Measurements from ENCODE around the gene RNASE8.

Gene RNASE8

DNA sequence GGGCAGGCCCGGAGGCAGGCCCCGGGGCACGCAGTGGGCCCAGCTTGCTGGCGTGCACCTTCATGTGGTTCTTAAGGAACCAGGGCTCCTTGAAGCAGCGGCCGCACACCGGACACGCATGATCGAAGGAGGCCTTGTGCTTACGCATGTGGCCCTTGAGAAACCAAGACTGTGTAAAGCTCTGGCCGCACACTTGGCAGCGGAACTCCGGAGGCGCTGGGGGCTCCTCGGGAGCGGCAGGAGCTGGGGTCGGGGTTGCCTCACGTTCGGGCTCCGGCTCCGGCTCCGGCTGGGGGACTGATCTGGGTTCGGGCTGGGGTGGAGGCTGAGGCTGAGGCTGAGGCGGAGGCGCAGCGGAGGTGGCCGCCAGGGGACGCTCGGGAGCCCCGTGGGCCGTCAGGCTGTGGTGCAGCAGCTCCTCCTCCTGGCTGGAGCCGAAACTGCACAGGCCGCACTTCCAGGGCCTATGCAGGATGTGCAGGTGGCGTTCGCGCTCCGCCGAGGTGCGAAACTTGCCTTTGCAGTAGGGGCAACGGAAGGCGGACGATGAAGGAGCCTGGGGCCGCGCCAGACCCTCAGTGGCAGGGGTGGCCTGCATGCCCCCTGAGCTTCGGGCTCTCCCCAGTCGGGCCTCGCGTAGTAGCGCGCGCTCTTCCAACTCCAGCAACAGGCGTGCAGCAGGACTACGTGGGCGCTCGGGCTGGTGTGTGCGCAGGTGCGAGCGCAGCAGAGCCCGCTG is 34.8 kb downstream of the RNASE8 start:
- no peak overlapping the region for H3K27ac ChIP-seq
- H3K36me3 ChIP-seq (ENCODE audit: insufficient read depth), result no peaks in the 10 kb centered on the region

DNA sequence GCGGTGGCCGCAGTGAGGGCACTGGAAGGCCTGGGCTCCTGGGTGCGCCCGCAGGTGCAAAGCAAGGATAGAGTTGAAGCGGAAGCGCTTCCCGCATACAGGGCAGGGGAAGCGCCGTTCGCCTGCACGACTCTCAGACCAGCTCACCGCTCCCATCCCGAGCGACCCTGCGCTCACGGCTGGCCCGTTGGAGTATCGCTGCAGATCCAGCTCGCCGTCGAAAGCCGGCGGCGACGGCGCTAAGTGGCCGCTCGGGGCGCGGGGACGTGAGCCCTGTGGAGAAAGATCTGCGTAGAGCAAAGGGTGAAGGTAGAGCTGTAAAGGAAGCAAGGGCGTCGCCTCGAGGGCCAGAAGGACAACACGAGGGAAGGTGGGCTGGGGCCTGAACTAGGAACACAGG is 35.4 kb downstream of the RNASE8 start:
- H3K27ac ChIP-seq, result no peak overlapping the region
- no peak overlapping the region for H3K4me3 ChIP-seq (IDR thresholded peaks at IDR 0.05; ENCODE audit: insufficient read depth, low read depth, low read length)
- H3K4me1 ChIP-seq (ENCODE audit: low read depth, poor library complexity, severe bottlenecking), result no peaks in the 10 kb centered on the region
- H3K79me2 ChIP-seq (ENCODE audit: insufficient read depth, low read depth), result no peaks in the 10 kb centered on the region
- H4K20me1 ChIP-seq (ENCODE audit: insufficient read depth), result no peaks in the 10 kb centered on the region
- no peak overlapping the region for H3K4me2 ChIP-seq
- H3K36me3 ChIP-seq (ENCODE audit: insufficient read depth), result no peaks in the 10 kb centered on the region
- H2AFZ ChIP-seq (ENCODE audit: low read depth), result no peak overlapping the region
- no peak overlapping the region for H3K9ac ChIP-seq
- TF ChIP-seq, protein P1, sequence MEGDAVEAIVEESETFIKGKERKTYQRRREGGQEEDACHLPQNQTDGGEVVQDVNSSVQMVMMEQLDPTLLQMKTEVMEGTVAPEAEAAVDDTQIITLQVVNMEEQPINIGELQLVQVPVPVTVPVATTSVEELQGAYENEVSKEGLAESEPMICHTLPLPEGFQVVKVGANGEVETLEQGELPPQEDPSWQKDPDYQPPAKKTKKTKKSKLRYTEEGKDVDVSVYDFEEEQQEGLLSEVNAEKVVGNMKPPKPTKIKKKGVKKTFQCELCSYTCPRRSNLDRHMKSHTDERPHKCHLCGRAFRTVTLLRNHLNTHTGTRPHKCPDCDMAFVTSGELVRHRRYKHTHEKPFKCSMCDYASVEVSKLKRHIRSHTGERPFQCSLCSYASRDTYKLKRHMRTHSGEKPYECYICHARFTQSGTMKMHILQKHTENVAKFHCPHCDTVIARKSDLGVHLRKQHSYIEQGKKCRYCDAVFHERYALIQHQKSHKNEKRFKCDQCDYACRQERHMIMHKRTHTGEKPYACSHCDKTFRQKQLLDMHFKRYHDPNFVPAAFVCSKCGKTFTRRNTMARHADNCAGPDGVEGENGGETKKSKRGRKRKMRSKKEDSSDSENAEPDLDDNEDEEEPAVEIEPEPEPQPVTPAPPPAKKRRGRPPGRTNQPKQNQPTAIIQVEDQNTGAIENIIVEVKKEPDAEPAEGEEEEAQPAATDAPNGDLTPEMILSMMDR (conservative IDR thresholded peaks at IDR 0.05; ENCODE audit: low read depth, low read length), result no peak
- no peaks in the 10 kb centered on the region for H3K27me3 ChIP-seq (ENCODE audit: insufficient read depth, low read depth)

More for the DNA sequence above, 34.8 kb downstream of the RNASE8 start:
- no peaks in the 10 kb centered on the region for H3K79me2 ChIP-seq (ENCODE audit: insufficient read depth, low read depth)
- H4K20me1 ChIP-seq (ENCODE audit: insufficient read depth), result no peaks in the 10 kb centered on the region
- H3K9ac ChIP-seq, result no peak overlapping the region
- TF ChIP-seq, protein P1 (conservative IDR thresholded peaks at IDR 0.05; ENCODE audit: low read depth, low read length), result peak; percentile 89
- H2AFZ ChIP-seq (ENCODE audit: low read depth), result no peak overlapping the region
- H3K4me2 ChIP-seq, result no peak overlapping the region
- H3K4me1 ChIP-seq (ENCODE audit: low read depth, poor library complexity, severe bottlenecking), result no peaks in the 10 kb centered on the region
- no peak overlapping the region for H3K4me3 ChIP-seq (IDR thresholded peaks at IDR 0.05; ENCODE audit: insufficient read depth, low read depth, low read length)
- H3K27me3 ChIP-seq (ENCODE audit: insufficient read depth, low read depth), result no peaks in the 10 kb centered on the region

DNA sequence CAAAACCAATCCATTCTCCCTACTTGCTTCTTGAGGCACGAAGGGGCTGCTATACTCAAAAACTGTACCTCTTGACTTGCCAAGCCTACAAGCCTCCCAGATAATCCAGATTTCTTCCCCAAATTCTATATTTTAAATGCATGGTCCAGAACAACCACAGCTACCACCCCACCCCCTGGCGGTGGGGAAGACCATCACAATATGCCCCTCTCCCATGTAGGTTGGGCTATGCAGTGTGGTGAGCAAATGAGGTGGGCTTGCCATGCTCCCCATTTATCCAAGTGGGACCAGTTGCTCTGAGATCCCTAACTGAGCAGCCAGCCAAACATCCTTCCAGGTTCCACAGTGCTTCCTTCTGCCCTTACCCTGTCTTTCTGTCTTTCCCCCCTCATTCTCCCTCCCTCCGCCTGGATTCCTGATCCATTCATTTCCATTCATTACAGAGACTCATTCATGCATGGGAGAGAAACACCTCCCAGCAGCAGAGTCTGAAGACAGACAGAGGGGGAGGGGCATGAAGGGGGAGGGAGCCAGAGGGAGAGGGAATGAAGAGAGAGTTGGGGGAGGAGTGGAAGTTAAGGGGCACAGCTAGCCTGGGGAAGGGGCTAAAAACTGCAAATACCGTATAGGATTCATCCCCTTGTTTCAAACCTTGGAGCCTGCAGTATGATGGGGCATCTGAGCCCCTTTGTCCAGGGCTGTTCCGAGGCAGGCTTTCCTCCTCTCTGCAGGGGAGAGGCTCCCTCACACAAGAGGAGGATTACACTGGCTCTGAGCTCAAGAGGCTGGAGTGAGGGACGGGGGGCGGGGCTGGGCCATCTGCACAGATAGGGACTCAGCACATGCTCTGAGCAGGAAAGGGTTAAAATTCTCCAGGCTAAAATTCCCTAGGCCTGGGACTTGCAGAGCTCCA is 36.4 kb downstream of the RNASE8 start:
- Histone ChIP-seq H3K79me2 (ENCODE audit: insufficient read depth, low read depth) (no peaks in the 10 kb centered on the region), H3K4me1 (ENCODE audit: low read depth, poor library complexity, severe bottlenecking) (no peaks in the 10 kb centered on the region), H3K4me2 (no peak overlapping the region), H3K9ac (no peak overlapping the region), H3K36me3 (ENCODE audit: insufficient read depth) (no peaks in the 10 kb centered on the region), H3K27ac (no peak overlapping the region), H2AFZ (ENCODE audit: low read depth) (no peak overlapping the region), H4K20me1 (ENCODE audit: insufficient read depth) (no peaks in the 10 kb centered on the region), H3K27me3 (ENCODE audit: insufficient read depth, low read depth) (no peaks in the 10 kb centered on the region), H3K4me3 (IDR thresholded peaks at IDR 0.05; ENCODE audit: insufficient read depth, low read depth, low read length) (no peak overlapping the region)
- TF ChIP-seq, protein P1 (conservative IDR thresholded peaks at IDR 0.05; ENCODE audit: low read depth, low read length), result no peak

DNA sequence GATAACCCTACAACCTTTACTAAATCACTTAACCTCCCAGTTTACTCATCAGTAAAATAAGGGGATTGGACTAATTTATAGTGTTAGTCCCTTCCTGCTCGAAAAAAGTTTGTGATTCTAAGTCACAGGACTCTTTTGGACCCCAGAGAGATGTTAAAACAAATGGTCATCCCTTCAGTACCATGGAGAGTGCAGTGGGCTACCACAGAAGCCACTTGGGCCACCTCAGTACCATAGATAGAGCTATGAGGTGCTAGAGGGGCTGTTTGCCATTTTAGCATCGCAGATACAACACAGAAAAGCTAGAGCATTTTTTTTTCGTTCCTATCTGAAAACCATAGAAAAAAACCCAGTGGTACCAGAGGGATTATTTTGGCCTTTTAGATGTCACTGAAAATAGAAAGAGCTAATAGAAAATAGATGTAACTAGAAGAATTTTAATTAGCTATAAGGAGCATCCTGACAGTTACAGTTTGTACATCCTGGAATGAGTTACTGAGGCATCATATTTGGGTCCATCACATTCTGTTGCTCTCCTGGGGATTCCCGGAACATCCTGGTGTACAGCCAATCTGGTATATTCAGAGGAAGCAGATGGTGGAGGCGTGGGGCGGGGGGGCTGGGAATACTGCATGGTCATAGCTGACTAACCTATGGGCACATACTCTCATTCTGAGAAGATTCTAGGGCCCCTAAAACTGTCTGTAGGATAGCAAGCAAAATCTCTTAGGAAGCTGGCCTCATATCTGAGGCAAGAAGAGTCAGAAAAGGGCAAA is 38.0 kb downstream of the RNASE8 start:
- Histone ChIP-seq H3K9ac (no peak overlapping the region), H4K20me1 (ENCODE audit: insufficient read depth) (no peaks in the 10 kb centered on the region), H3K36me3 (ENCODE audit: insufficient read depth) (no peaks in the 10 kb centered on the region), H3K79me2 (ENCODE audit: insufficient read depth, low read depth) (no peaks in the 10 kb centered on the region), H3K27ac (no peak overlapping the region), H3K27me3 (ENCODE audit: insufficient read depth, low read depth) (no peaks in the 10 kb centered on the region), H3K4me3 (IDR thresholded peaks at IDR 0.05; ENCODE audit: insufficient read depth, low read depth, low read length) (no peak overlapping the region), H2AFZ (ENCODE audit: low read depth) (no peak overlapping the region), H3K4me2 (no peak overlapping the region), H3K4me1 (ENCODE audit: low read depth, poor library complexity, severe bottlenecking) (peaks cover 10% of the 10 kb centered on the region)
- TF ChIP-seq, protein P1 (conservative IDR thresholded peaks at IDR 0.05; ENCODE audit: low read depth, low read length), result no peak
